Endometrium (tissue), 2 donors: ENCODE measurements around the gene ARHGEF2.

Source experiments
- FAIRE-seq: peaks from 2 replicates; lab custom pipeline; 2012; peaks lifted over from hg19 to GRCh38; lab: Jason Lieb, UNC
- donor health status: control.
- donor health status: control.

ARHGEF2 gene

GRCh38 chr1:155978325-155978972 lies at the start of gene ARHGEF2:
Gene ARHGEF2 (minus strand): TSS chr1:155978547. CDS start chr1:155978427, 120 bp downstream.
- FAIRE-seq, result no peak

DNA sequence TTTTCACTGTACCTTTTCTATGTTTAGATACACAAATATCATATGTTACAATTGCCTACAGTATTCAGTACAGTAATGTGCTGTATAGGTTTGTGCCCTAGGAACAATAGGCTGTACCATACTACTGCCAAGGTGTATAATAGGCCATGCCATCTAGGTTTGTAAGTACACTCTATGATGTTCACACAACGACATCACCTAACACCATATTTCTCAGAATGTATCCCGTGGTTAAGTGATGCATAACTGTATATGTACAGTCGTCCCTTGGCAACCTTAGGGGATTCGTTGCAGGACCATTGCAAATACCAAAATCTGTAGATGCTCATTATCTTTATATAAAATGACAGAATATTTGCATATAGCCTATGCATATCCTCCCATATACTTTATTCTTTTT lies 48.2 kb upstream of the ARHGEF2 start:
- FAIRE-seq, result no peak

DNA sequence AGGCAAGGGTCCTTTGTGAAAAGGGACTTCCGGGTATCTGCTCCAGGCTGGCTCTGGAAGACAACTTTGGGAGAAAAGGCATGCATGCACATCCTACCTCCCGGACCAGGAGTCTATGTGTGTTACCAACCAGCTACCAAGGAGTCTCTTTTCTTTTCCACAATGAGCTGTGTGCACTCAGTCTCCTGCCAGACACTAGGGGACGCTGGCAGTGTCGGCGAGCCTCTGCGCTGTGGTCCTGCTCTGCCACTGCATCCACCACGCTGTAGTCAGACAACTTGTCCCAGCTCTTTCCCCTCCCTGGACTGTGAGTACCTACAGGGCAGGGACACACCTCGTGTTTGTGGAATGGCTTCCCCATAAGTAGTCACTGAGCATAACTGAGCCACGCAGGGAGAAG lies 47.5 kb upstream of the ARHGEF2 start:
- no peak for FAIRE-seq

DNA sequence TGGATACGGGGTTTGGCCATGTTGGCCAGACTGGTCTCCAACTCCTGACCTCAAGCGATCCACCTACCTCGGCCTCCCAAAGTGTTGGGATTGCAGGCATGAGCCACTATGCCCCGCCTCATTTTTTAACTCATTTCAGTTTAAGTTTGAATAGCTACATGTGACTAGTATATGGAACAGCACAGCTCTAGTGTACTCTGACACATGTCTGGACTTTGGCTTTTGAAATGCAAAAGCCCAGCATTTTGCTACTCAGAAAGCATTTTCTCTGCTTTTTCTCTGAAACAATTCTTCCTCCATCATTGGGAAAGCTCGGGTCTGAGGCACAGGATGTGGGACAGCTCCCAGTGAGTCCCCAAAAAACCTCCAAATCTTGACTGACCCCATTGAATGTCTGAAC lies 46.5 kb upstream of the ARHGEF2 start:
- no peak for FAIRE-seq

DNA sequence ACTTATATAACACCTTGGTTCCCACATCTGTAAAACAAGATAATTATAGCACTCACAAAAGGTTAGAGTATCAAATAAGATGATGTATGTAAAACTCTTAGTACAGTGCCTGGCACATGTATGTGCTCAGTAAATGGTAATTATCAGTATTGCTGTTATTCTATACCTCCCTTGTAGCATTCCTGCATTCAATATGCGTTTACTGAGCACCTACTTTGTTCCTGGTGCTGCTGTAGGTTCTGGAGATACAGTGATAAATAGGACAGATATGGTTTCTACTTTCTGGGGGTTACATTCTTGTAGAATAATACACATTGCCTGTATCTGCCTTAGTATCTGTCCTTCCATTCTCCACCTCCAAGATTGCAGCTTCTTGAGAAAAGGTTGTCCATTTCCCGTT lies 43.6 kb upstream of the ARHGEF2 start:
- no peak for FAIRE-seq

DNA sequence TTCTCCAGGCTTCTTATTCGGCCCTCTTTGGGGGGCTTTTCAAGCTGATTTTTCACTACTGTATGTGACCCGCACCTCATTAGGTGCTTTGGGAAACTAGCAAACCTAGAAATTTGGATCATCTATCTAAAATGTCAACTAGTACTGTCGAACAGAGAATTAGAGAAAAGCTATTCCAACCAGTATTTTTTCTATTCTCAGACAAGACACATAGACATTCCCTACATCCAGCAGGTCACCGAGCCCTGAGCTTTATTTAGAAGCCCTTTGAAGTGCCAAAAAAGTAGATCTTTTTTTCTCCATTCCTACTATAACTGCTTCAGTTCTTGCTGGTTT lies 42.7 kb upstream of the ARHGEF2 start:
- no peak for FAIRE-seq

DNA sequence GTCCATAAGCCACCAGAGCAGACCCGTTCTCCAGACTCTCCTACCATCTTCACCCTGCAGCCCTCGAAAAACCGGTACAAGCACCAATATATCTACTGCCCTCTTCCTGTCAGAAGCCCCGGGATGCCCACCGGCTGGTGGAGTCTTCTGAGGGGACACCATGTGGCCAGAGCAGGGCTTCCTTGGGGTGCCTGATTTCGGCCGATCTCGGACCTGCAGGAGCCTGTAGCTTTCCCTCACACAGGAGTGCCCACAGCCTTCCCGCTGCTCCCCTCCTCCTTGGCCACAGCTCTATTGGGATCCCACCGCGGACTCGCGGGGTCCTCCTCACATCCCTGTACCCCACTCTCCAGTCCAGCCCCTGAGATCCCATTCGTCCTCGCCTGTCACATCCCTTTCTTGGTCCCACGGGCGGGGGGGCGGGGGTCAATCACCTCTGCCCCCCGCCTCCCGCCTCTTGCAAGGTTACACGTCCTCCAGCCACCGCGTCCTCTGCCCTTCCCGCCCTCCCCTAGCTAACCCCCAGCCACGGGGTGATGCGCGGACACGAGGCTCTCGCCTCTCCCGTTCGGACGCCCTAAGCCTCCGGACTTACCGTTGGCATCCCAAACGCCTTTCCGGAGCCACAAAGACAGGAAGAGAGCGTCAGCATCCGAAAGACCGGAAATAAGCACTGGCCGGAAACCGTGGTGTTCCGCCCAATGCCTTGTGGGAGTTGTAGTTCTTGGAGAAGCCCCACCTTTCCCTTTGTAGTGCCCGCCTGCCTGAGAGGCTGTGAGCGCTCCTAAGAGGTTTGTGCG lies 42.1 kb upstream of the ARHGEF2 start, which contains the start of gene SSR2:
Gene SSR2, minus strand, starts transcription at position 659 of the 800 bp plus-strand sequence. CDS start 784 bp downstream, outside the sequence.
- FAIRE-seq, result peak; percentile 4

DNA sequence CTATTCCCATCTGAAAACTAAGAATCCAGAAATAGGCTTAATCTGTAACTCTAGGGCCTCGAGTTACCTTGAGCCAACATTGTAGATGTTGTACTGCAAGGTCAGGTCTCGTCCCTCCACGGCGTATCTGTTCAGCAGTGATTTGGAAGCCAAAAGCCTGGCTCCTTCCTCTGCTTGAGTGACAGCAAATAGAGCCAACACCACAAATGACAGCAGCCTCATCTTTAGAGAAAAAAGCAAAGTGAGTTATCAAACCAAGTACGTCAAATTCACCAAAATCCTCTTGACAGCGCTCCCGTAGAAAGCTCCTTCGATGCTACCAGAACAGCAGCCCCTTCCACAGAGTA lies 41.6 kb upstream of the ARHGEF2 start:
- no peak for FAIRE-seq

DNA sequence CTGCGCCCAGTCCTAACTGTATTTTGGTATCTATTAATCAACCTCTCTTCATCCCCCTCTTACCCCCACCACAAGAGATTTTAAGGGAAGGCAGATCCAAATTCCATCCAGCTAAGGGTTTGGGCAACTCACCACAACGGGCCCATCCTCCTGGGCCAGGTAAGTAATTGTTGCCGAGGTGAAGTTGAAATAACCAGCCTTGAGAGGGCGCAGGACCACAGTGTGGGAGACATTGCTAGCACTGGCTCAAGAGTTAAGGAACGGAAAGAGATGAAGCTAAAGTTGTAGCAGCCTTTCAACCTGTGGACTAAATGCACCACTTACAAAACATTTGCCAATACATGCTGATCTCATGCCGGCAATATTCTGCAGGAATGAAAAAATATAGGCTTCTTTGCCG lies 36.5 kb upstream of the ARHGEF2 start:
- no peak for FAIRE-seq

DNA sequence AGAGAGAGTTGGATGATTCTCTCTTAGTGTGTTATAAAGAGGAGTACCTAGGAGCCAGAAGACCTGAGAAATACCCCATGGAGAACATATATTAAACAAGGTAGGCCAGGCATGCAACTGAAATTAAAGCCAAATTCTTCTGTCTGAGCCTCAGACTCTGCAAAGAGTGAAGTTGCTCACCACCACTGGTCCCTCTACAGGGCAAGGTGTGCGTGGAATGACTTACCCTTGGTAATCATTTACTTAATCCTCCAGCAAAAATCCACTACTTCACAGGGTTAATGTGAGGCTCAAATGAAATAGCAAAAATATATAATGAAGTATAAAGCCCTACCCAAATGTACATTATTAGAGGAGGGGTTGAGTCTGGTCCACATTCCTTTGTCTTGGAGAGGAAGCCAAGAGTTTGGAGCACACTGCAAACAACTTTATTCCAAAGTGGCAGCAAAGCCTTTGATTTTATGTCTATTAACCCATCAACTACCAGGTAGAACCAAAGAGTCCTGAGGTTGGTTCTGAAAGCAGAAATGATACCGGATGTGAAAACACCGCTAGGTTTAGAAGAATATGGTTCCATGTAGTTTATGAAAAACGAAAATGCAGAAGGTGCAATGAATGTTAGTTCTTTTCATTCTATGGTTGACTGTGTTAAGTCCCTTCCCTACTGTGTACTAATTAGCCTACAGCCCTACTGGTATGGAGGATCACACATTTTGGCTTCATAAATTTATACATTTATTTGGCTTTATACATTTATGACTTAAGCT lies 33.9 kb upstream of the ARHGEF2 start:
- no peak for FAIRE-seq

GRCh38 chr1:156009404-156009803 lies 31.1 kb upstream of the ARHGEF2 start:
- FAIRE-seq, result no peak

DNA sequence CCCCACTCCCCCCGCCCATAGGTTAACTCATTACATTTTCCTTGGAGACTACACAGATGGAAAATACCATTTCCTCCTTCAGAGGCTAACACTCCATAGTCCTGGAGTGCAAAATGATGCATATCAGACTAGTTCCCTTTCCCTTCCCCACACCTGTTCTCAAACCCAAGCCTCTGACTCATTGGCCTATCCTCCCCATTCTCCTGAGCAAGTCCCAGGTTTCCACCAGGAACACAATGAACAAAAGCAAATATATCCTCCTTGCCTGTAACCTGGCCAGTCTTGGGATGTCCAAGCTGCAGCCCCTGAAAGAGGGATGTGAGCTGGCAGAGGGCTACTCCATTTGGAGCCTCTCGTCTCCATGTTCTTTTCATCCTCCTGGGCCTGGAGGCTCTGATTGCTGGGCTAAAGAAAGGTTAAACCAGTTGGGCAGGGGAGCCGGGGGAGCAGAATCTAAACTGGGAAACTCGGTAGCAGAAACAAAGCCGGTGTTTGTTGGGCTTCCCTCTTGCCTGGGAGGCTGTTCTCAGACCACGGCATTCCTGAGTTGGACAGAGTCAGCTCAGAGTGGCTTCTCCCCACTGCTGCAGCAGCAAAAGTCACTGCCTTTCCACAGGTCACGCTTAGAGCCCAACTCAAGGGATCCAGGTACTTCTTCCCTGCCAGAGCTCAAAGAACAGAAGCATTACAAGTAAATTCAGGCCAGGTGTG lies 28.5 kb upstream of the ARHGEF2 start:
- FAIRE-seq, result no peak

- no peak for FAIRE-seq
Measured at GRCh38 chr1:156004843-156005584, 26.7 kb upstream of the ARHGEF2 start.

- no peak for FAIRE-seq
Measured at GRCh38 chr1:156003923-156004188, 25.5 kb upstream of the ARHGEF2 start.

DNA sequence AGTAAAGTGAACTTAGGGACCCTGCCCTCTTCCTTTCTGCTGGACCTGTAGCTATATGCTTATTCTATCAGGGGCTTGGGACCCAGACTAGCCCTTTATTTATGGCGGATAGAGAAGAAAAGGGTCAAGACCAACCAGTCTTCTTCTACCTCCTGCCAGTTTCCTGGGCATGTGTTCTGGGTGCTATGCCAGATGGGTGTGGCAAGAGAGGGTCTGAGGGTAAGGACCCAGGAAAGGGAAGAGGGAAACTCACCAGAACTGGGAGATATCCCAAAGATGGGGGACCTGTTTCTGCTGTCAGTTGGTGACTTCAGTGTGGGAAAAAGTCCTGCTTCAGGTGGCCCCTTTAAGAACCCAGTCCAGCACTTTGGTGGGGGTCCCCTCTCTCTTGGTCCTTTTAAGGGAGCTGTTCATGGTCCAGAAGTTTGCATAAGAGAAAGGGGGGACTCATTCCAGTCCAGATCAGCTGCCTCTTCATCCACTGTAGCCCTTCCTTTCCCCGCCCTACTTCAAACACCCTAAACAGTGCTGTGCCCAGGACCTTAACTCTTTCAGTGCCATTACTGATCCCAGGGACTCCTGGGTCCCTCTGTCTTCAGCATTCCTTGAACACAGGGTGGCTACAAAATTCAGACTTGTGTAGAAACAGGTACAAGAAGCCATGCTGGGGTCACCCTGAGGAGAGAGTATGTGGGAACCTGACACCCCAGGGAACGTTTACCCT lies 24.0 kb upstream of the ARHGEF2 start:
- no peak for FAIRE-seq

DNA sequence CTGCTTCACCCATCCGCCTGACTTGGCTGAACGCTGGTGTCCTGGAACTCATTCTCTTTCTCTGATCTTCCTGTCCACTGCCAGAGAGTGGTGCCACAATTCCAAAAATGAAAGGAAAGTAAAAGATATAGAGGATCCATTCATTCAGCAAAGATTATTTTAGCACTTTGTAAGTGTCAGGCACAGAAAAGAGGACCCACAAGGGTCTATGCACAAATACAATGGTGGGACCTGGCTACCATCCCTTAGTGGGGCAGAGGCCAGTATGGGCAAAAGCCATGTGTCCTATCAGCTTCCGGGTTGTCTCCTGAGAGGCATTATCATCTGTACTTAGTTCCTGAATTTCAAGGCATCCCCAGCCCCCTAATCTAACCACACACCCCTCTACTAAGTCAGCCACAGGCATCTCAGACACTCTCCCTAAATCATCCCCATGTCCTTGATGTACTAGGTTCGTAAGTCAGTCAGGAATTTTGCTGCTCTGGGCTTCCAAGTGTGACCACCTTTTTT lies 23.4 kb upstream of the ARHGEF2 start:
- no peak for FAIRE-seq

DNA sequence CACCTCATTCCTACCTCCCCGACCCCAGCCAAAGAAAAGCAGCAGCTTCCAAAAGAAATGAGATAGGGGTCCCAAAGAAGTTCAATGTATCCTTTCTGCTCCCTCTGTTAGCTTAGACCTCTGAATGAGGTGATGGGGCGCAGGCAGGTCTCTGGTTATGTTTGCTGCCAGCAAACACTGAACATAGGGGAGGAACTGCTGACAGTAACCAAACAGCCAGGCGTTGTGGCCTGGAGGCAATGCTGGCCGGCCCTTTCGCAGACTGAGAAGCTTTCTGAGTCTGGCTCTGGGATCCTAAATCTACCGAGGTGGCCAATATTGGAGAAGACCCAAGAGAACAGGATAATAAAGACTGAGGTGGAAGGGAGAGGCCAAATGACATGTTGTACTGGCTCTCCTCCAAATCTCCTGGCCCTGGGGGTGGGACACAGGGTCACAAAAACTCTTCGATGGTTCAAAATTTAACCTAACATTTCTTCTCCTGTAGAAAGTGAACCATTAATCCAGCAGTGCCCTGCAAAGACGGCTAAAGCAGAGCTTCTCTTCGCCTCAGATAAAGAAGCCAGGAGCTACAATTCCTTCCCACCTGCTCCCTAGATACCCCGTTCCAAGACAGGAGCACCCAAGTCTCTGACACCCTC lies 22.8 kb upstream of the ARHGEF2 start:
- FAIRE-seq, result no peak

DNA sequence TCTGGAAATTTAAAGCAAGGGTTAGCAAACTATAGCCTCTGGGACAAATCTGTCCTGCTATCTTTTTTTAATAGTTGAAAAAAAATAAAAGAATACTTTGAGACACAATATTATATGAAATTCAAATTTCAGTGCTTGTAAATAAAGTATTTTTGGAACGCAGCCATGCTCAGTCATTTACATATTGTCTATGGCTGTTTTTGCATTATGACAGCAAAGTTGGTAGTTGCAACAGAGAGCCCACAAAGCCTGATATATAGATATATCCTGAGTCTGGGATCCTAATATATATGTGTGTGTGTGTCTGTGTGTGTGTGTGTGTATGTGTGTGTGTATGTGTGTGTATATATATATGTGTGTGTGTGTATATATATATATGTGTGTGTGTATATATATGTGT lies 21.6 kb upstream of the ARHGEF2 start:
- no peak for FAIRE-seq

DNA sequence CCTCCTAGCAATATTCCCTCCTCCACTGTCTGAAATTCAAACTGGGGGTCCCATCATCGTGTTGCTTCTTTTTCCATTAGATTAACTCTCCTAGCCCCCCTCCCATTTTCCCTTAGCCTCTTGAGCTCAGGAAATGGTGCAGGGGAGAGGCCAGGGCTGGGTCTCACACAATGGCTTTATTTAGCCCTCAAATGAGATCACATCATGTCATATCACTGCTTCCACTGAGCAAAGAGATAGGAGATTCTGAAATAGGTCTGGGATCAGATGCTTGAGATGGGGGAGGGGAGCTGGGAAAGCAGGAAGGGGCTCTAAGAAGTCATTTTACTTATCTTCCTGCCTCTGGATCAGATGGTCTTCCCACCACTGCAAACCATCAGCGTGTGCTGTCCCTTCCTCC lies 17.8 kb upstream of the ARHGEF2 start:
- FAIRE-seq, result no peak

- no peak for FAIRE-seq
Measured at GRCh38 chr1:155993595-155993994, 15.2 kb upstream of the ARHGEF2 start.
